ENCODE results near the gene ZNF814.
A peak's percentile ranks its signal among the peaks of the same experiment; 100 is the strongest.

The ZNF814 gene

DNA sequence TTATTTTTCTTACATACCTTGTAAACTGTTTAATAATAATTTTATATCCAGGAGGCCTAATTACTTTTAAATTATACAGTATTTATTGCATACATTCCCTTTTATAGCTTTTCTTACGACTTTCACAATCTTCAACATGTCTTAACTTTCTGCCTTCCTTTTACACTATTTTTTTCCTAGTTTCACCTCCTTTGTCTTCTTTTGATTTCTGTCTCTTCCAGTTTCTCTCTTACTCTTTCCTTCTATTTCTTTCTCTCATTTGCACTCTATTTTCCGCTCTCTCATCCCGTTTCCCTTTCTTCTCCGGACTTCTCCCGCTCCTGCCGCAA is 85.6 kb downstream of the ZNF814 start:
- Histone ChIP-seq H3K27ac (peak overlapping the region in 1 of 2 donors; percentile 56), H3K4me3 (peak overlapping the region; percentile 71)
- TF ChIP-seq, protein P1, sequence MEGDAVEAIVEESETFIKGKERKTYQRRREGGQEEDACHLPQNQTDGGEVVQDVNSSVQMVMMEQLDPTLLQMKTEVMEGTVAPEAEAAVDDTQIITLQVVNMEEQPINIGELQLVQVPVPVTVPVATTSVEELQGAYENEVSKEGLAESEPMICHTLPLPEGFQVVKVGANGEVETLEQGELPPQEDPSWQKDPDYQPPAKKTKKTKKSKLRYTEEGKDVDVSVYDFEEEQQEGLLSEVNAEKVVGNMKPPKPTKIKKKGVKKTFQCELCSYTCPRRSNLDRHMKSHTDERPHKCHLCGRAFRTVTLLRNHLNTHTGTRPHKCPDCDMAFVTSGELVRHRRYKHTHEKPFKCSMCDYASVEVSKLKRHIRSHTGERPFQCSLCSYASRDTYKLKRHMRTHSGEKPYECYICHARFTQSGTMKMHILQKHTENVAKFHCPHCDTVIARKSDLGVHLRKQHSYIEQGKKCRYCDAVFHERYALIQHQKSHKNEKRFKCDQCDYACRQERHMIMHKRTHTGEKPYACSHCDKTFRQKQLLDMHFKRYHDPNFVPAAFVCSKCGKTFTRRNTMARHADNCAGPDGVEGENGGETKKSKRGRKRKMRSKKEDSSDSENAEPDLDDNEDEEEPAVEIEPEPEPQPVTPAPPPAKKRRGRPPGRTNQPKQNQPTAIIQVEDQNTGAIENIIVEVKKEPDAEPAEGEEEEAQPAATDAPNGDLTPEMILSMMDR (IDR thresholded peaks at IDR 0.05) = no peak
- DNase-seq (ENCODE audit: low spot score) = no peak

DNA sequence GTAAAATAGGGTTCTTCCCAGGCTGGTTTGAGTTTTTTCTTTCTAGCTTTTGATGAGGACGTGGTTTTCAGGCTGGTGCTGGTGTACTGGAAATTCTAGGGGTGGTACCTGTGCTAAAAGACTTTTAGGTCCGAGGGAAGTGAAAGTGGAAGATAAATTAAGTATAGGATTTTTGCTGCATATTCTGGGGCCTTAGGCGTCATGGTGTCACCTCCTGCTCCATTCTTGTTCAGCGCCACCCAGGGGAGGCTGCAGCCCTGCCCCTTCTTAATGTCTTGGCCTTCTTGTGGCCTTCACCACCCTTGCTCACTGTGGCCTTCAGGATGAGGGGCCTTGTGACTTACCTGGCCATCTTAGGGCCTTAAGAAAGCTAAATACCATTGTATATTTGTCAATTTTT is 86.6 kb downstream of the ZNF814 start:
- TF ChIP-seq, protein P1 (IDR thresholded peaks at IDR 0.05) = no peak
- Histone ChIP-seq H3K4me3 (no peak overlapping the region), H3K27ac (no peak overlapping the region)
- DNase-seq (ENCODE audit: low spot score) = no peak

DNA sequence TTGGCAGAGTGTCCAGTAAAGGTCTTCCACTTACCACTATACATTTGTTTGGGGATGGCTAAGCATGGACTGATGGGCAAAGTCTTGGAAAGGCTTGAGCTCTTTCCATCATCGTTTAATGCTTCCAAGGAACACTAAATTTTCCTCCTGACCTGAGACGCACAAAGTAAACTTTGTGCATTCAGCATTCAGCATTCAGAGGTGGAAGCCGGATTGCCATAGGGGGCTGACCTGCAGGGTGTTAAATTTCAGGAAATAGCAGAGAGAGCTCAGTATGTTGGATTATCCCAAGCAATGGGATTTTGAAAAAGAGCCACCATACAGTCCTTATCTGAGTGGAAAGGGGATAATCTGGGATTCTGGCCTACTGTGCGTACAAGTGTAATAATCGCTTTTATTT is 88.1 kb downstream of the ZNF814 start:
- TF ChIP-seq, protein P1 (IDR thresholded peaks at IDR 0.05) = no peak
- H3K27ac ChIP-seq = no peak overlapping the region
- no peak for DNase-seq (ENCODE audit: low spot score)
- no peak overlapping the region for H3K4me3 ChIP-seq

Data from coronary artery (tissue), 2 donors.